NB4 (cell line): ENCODE measurements around the gene CD2AP.

Experiments used
- MYC ChIP-seq: IDR thresholded peaks from 2 replicates; pipeline ENCODE4 v1.6.1; 2011; ENCODE audit warnings: low read depth, low read length
- POLR2A ChIP-seq: IDR thresholded peaks from 2 replicates; pipeline ENCODE4 v1.6.1; 2011; ENCODE audit warnings: mild to moderate bottlenecking; ENCODE audit not compliant: insufficient read length; ENCODE audit errors: extremely low read depth
- TF ChIP-seq, protein P1 (sequence below): IDR thresholded peaks from one replicate; pipeline ENCODE4 v1.5.1; 2012; ENCODE audit warnings: low read depth, low read length
- TF ChIP-seq, protein P2 (sequence below): IDR thresholded peaks from 2 replicates; pipeline ENCODE4 v1.6.1; 2011; ENCODE audit warnings: low read depth, low read length

DNA sequence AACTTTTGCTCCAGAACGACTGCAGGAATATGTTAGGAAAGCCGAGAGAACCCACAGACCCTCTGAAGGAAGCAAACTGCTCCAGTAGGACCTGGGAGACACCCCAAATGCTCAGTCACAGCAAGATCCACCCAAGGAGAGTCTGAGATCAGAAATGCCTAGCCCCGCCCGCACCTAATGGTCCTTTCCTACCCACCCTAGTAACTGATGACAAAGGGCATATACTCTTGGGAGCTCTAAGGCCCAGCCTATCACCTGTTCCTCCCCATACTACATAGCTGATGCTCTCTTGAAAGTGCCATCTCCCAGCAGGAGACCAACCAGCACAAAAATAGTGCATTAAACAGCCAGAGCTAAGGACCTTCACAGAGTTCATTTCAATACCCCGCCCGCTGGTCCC is 67.6 kb downstream of the CD2AP start:
- TF ChIP-seq, protein P1, sequence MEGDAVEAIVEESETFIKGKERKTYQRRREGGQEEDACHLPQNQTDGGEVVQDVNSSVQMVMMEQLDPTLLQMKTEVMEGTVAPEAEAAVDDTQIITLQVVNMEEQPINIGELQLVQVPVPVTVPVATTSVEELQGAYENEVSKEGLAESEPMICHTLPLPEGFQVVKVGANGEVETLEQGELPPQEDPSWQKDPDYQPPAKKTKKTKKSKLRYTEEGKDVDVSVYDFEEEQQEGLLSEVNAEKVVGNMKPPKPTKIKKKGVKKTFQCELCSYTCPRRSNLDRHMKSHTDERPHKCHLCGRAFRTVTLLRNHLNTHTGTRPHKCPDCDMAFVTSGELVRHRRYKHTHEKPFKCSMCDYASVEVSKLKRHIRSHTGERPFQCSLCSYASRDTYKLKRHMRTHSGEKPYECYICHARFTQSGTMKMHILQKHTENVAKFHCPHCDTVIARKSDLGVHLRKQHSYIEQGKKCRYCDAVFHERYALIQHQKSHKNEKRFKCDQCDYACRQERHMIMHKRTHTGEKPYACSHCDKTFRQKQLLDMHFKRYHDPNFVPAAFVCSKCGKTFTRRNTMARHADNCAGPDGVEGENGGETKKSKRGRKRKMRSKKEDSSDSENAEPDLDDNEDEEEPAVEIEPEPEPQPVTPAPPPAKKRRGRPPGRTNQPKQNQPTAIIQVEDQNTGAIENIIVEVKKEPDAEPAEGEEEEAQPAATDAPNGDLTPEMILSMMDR, result no peak
- TF ChIP-seq POLR2A (no peak), MYC (no peak)
- TF ChIP-seq, protein P2, sequence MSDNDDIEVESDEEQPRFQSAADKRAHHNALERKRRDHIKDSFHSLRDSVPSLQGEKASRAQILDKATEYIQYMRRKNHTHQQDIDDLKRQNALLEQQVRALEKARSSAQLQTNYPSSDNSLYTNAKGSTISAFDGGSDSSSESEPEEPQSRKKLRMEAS, result no peak
